ENCODE data around the gene TRIM29. TPM values are rescaled to one million over a fixed set of nuclear protein-coding genes. Genes with fewer than 3 reads are reported as not detected.

TRIM29 gene
- total RNA-seq, 1 experiment from 2014 or later, result not detected

- no peak overlapping the region for H2BK12ac ChIP-seq (ENCODE audit: insufficient read length, low read depth, low read length)
- H4K5ac ChIP-seq (ENCODE audit: insufficient read length, low read depth, low read length), result no peak overlapping the region
- no peaks in the 10 kb centered on the region for H3K79me1 ChIP-seq (ENCODE audit: insufficient read depth, low read depth, low read length, poor library complexity, severe bottlenecking)
- H4K91ac ChIP-seq (ENCODE audit: insufficient read length, low read depth, low read length), result no peak overlapping the region
- Mint-ChIP-seq H3K36me3 (ENCODE audit: insufficient read depth in 1 of 3, low read depth in 3 of 3) (no peaks in the 10 kb centered on the region), H3K4me3 (peak overlapping the region in 1 of 2 experiments; percentile 14; a peak in 1 of 5 replicates), H3K27ac (no peak overlapping the region), H3K27me3 (ENCODE audit: low read depth) (peaks cover 92% of the 10 kb centered on the region), H3K9me3 (peaks cover 2 to 7% of the 10 kb centered on the region in 2 experiments; a peak in 3 of 5 replicates), H3K4me1 (peaks cover 4 to 9% of the 10 kb centered on the region in 2 experiments; a peak in 3 of 4 replicates)
- no peak overlapping the region for H2BK120ac ChIP-seq (ENCODE audit: low read depth, low read length, poor library complexity, severe bottlenecking)
- peaks cover 25% of the 10 kb centered on the region; the same call in 1 of the 2 replicates for H3K27me3 ChIP-seq (ENCODE audit: insufficient read depth, low read length)
- no peak overlapping the region for H2BK15ac ChIP-seq (ENCODE audit: low read depth, low read length)
- no peaks in the 10 kb centered on the region for H3K9me3 ChIP-seq (ENCODE audit: control insufficient read depth, low read depth, low read length)
- no peak overlapping the region for H3K4me2 ChIP-seq (ENCODE audit: insufficient read depth, insufficient read length, low read length)
- peaks cover 10% of the 10 kb centered on the region for H3K23me2 ChIP-seq (ENCODE audit: insufficient read length, low read depth, low read length, poor library complexity, severe bottlenecking)
- H3K9ac ChIP-seq (ENCODE audit: extremely low read depth, insufficient read length, low read length), result no peak overlapping the region
- DNase-seq, result no peak
- H4K8ac ChIP-seq (replicated peaks; ENCODE audit: insufficient read length, low read depth, low read length), result no peak overlapping the region
- no peak overlapping the region for H3K27ac ChIP-seq (ENCODE audit: insufficient read length, low read depth, low read length)
- no peak overlapping the region for H3K14ac ChIP-seq (ENCODE audit: insufficient read depth, low read length)
- no peak for TF ChIP-seq CTCF (conservative IDR thresholded peaks at IDR 0.05)
- H3K56ac ChIP-seq (ENCODE audit: insufficient read length, low read depth, low read length), result no peak overlapping the region
- no peak overlapping the region for H2BK5ac ChIP-seq (ENCODE audit: insufficient read length, low read length)
- no peak overlapping the region for H3T11ph ChIP-seq (ENCODE audit: low read length)
- H2AK5ac ChIP-seq (ENCODE audit: insufficient read length, low read length), result no peak overlapping the region
- H3K4ac ChIP-seq (ENCODE audit: low read depth, low read length), result no peak overlapping the region
- H3K79me2 ChIP-seq (ENCODE audit: insufficient read depth, low read length), result no peaks in the 10 kb centered on the region
- no peak overlapping the region for H2AFZ ChIP-seq (ENCODE audit: low read length)
- no CpG with 5 or more reads among the region's 11 CpGs for WGBS (ENCODE audit: extremely low coverage, insufficient read length, low lambda C conversion rate)
- no peaks in the 10 kb centered on the region for H4K20me1 ChIP-seq (ENCODE audit: control insufficient read depth, insufficient read depth, insufficient read length)
- no peak overlapping the region for H2BK20ac ChIP-seq (ENCODE audit: low read depth, low read length, poor library complexity, severe bottlenecking)
- no peak overlapping the region for H3K18ac ChIP-seq (ENCODE audit: insufficient read length, low read depth, low read length)
- no peak overlapping the region for H3K23ac ChIP-seq (ENCODE audit: insufficient read length, low read depth, low read length)
- no peaks in the 10 kb centered on the region; the same call in 1 of the 2 replicates for H3K4me1 ChIP-seq (ENCODE audit: insufficient read depth, low read length)
Observed at GRCh38 chr11:120167659-120168058, 29.7 kb upstream of the TRIM29 start.

Data from H9 (cell line).